Measurements from ENCODE around the gene USP24. TPM values are rescaled to one million over a fixed set of nuclear protein-coding genes. Genes with fewer than 3 reads are reported as not detected.
A peak's percentile ranks its signal among the peaks of the same experiment; 100 is the strongest.

Gene USP24, protein sequence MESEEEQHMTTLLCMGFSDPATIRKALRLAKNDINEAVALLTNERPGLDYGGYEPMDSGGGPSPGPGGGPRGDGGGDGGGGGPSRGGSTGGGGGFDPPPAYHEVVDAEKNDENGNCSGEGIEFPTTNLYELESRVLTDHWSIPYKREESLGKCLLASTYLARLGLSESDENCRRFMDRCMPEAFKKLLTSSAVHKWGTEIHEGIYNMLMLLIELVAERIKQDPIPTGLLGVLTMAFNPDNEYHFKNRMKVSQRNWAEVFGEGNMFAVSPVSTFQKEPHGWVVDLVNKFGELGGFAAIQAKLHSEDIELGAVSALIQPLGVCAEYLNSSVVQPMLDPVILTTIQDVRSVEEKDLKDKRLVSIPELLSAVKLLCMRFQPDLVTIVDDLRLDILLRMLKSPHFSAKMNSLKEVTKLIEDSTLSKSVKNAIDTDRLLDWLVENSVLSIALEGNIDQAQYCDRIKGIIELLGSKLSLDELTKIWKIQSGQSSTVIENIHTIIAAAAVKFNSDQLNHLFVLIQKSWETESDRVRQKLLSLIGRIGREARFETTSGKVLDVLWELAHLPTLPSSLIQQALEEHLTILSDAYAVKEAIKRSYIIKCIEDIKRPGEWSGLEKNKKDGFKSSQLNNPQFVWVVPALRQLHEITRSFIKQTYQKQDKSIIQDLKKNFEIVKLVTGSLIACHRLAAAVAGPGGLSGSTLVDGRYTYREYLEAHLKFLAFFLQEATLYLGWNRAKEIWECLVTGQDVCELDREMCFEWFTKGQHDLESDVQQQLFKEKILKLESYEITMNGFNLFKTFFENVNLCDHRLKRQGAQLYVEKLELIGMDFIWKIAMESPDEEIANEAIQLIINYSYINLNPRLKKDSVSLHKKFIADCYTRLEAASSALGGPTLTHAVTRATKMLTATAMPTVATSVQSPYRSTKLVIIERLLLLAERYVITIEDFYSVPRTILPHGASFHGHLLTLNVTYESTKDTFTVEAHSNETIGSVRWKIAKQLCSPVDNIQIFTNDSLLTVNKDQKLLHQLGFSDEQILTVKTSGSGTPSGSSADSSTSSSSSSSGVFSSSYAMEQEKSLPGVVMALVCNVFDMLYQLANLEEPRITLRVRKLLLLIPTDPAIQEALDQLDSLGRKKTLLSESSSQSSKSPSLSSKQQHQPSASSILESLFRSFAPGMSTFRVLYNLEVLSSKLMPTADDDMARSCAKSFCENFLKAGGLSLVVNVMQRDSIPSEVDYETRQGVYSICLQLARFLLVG (N-terminal part only)
- total RNA-seq: 10 to 100 TPM; 33.5 to 35.2 TPM
- long read RNA-seq, partial matches to known transcripts: 7 of 10 reads
- long read RNA-seq, other reads (novel, unspliced or antisense): 3 of 10 reads

DNA sequence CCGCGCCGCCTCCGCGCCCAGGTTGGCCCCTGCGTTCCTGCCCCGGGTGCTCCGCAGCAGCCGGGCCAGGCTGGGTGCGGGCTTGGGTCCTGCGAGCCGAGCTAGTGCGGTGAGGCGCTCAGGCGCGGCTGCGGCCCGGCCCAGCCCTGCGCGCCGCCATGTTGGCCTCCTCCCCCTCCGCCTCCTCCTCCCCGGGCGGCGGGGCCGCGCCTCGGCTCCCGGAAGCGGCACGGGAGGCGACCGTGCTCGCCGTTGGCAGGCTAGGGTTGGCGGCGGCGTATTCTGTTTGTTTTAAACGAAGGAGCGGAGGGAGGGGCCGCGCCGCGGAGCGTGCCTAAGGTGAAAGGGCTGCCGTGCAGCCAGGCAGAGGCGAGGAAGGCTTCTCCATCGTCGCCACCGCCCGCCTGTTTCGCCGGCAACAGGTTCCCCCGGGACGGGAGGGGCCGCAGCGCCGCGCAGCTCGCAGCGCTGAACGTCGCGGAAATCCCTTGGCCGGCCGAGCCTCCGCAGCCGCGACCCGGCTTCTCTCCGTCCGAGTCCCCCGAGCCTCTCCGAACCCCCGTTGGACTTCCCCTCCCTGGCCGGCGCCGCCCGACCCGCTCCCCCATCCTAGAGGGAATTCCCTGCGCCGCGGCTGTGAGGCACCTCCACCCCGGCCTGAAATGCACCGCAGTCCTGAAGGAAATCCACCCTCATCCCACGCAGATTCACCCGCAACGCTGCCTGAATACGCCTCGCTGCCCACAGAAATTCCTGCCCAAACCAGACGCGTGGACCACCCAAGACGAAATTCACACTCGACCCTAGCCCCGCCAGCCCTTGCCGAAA is at the start of gene USP24:
USP24 (minus strand) TSS at position 171 of the 828 bp plus-strand sequence. CDS start 251 bp downstream, outside the sequence.
- DNase-seq: peak; percentile 87 to 93
- intact Hi-C loops (cut with DNase I, micrococcal nuclease): no loop called here
- ATAC-seq: peak; percentile 90

DNA sequence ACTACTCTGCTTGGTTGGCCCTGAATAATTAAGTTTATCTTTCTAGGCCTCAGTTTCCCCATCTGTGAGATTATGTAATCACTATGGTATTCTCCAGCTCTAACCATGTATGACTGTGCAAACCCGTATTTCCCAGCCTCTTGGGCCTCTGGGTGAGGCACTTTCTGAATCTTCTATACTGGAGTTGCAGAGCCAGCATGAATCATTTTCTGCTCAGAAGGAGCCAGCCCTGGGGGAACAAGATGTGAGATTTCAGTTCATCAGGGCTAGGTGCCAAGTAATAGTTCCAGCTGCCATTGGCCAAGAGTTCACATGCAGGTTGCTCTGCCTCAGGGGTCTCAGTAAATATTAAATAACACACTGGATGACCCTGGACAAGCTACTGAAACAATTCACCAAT is 47.7 kb upstream of the USP24 start:
- intact Hi-C loops (cut with DNase I, micrococcal nuclease): no loop called here
- ATAC-seq: no peak
- no peak for DNase-seq

DNA sequence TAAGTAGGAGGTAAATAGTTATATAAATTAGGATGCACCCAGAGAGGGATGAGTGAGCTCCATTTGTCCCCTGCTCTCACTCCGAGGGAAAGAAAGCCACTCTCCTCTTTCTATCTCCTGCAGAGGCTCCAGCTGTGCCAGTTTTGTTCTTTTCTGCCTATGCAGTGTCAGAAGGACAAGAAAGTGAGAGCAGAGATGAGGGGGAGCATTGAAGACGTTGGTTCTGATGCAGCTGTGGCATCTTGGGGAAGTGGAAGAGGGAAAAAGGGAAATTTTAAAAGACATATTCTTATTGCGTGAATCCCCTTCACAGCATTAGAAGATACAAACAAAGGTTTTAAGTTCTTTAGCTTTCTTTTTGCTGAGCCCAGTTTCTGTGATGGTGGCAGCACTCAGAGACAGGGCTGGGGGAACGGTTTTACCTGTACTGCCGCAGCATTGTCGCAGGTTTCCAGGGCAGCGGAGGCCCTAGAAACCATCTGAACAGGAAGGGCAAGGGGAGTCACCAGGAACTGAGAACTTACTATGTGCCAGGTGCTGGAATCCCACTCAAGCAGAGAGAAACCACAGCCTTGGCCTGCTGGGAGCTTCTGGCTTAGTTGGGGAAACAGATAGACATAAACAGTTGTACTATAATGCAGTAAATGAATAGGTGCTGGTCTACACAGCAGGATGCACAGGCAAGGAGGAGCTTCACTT is 44.9 kb upstream of the USP24 start:
- ATAC-seq (no peak), DNase-seq (no peak)

DNA sequence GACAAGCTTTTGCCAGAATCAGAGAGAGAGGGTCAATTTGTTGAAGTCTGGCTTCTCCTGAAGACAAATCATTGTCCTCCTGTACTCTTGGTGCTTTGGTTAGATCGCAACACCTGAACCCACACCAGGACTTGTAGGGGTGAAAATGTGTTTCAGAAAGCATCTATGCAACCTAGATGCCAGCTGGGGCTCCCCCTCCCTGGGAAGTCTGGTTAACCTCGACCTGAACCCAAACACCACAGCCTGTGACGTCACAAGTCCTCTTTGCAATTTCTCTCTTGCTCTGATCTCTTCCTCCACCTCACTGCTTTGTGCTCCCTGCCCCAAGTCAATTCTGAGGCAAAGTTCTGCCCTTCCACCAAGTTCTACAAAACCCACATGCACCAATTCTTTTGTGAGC is 42.8 kb upstream of the USP24 start:
- intact Hi-C loops (cut with DNase I, micrococcal nuclease): no loop called here
- DNase-seq (peak in 1 of 2 donors; percentile 41), ATAC-seq (no peak)

More for the DNA sequence above, 44.9 kb upstream of the USP24 start:
- intact Hi-C loops (cut with DNase I, micrococcal nuclease): no loop called here

DNA sequence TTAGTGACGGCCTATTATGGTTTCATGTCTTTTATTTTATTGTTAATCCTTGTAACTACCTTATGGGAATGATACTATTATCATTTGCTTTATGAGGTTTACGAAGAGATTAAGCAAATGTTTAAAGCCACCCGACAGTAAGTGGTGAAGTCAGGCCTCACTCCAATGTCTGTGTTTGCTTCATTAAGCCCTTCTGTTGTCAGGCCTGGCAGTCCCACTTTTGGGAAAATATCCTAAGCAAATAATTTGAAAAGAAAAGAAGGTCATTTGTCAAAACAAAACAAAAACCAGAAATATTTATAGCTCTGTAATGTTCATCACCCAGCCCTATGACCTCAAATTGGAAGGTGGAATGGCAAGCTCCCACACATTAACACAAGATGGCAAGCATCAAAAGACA is 40.7 kb upstream of the USP24 start:
- ATAC-seq (no peak), DNase-seq (no peak)
- intact Hi-C loops (cut with DNase I, micrococcal nuclease): no loop called here

DNA sequence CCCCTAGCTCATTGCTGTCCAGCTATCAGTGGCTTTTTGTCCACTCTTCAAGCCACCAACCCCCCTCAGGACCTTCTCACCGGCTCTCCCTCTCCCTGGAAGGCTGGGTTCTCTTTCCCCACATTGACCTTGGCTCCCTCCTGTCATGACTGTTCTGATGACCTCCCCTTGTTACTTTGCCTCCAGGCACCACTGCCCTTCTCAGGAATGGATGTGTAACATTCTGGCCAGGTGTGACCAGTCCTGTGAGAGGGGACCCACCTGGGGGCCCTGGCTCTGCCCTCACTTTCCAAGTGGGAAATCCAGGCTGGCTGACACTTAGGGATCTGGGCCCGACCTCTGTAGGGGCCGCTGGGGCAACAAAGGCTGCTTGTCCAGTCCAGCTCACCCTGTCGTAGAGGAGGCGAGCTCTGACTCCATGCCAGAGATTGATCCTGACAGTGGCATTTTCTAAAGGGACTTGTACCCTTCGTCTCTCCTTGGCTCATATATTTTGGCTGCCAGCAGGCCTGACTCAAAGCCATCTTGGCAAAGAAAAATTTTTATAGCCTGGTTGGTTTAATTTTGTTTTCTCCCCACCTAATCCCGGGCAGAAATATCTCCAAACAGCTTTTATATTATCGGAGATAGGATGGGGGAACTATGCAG is 37.9 kb upstream of the USP24 start:
- DNase-seq: no peak
- no peak for ATAC-seq
- intact Hi-C loops (cut with DNase I, micrococcal nuclease): no loop called here

DNA sequence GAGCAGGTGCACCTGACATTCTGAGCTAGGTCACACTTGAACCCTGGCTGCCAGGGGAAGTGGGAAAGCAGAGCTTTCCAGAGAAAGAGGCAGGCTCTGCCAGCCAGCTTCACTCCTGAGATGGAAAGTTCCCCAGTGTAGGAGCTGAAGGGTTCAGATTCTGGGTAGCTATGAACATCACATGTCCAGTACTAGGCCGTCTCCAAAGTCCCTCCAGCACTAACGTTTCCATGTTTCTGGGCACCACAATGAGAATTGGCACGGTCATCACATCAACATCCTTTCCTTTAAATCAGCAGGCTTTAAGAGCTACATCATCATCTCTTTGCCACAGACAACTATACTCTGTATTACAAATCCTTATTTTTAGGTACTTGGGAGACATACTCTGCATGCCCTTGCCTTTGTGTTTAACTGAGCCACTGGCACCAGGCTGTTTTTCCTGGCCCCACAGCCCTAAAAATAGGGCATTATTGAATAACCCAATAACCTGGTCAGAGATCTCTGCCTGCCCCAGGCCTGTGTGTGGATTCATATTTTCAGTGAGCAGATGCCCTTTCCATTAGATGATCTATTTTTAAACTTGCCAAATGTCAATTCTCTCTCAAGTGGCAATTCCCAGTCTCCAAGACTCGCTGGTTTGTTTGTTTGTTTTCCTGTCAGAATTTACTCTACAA is 35.4 kb upstream of the USP24 start:
- intact Hi-C loops (cut with DNase I, micrococcal nuclease): no loop called here
- ATAC-seq: no peak
- no peak for DNase-seq

DNA sequence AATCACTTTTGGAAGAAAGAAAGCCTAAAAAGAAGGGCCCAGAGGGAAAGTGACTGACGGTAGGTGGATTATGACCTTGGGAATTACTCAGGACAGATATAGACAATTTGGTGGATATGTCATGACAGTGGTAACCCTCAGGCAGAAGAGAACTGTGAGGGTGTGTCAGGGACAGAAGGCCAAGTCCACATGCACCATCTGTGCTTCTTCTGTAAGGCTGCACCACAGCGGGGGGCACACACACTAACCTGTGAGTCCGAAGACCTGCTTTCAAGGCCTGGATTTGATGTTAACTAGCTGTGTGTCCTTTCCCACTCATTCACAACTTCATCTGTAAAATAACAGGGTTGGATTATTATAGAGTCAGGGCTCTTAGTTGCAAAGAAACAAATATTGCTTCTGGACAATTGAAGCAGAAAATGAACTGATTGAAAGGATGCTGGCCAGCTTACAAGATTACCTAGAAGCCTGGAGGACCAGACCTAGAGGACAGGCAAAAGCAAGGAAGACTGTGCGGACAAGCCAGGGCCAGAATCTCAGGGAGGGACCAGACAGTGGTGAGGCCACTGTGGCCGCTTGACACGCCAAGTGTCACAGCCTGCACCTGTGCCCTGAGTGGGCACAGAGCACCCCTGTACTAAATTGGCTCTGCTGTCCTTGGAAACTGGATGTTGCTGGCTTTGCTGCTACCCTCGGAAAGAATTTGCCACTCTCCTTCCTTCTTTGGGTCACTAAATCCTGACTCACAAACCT is 34.7 kb upstream of the USP24 start:
- DNase-seq (no peak), ATAC-seq (no peak)
- intact Hi-C loops (cut with DNase I, micrococcal nuclease): no loop called here

DNA sequence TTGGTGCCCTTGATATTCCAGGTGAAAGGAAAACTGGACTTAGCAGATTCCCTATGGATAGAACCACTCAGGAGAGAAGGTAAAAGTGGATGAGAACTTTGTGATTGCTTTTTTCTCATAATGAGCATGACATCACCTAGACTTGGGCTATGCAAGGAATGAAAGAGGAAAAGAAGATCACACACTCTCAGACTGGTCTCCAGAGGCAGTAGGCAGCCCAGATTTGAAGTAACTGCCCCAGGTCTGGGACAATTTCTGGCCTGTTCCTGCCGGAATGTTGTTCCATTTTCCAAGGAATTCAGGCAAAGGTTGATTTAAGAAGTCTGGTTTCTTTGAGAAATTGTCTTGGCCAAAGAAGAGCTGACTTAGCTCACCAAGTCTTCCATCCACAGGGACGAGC is 31.7 kb upstream of the USP24 start:
- no peak for DNase-seq
- intact Hi-C loops (cut with DNase I, micrococcal nuclease): no loop called here
- ATAC-seq: no peak

DNA sequence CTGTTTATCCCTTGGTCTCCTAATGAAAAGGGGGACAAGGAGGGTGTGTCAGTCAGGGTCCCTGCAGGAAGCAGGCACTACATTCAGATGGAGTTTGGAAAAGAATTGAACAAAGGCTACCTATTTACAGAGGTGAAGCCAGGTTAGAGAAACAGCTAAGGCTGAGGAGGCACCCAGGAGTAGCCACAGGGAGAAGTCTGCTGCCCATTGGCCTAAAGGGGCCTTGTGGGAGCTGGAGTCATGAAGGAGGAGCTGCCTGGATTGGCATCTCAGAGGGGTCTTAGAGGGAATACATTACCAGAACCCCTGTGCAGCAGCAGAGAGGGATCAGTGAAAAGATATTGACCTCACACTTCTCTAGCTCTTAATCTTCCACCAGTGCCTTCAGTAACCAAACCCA is 31.2 kb upstream of the USP24 start:
- ATAC-seq: no peak
- DNase-seq: no peak
- intact Hi-C loops (cut with DNase I, micrococcal nuclease): no loop called here

DNA sequence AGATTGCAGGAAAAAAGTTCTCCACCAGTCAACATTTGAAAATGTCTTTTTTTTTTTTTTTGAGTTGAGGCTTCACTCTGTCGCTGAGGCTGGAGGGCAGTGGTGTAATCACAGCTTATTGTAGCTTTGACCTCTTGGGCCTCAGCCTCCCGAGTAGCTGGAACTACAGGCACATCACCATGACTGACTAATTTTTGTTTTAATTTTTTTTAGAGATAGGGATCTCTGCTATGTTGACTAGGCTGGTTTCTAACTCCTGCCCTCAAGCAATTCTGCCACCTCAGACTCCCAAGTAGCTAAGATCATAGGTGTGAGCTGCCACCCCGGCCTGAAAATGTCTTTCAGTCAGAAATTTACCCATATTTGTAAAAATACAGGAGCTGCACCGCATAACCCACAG is 30.6 kb upstream of the USP24 start:
- DNase-seq: no peak
- intact Hi-C loops (cut with DNase I, micrococcal nuclease): no loop called here
- no peak for ATAC-seq

DNA sequence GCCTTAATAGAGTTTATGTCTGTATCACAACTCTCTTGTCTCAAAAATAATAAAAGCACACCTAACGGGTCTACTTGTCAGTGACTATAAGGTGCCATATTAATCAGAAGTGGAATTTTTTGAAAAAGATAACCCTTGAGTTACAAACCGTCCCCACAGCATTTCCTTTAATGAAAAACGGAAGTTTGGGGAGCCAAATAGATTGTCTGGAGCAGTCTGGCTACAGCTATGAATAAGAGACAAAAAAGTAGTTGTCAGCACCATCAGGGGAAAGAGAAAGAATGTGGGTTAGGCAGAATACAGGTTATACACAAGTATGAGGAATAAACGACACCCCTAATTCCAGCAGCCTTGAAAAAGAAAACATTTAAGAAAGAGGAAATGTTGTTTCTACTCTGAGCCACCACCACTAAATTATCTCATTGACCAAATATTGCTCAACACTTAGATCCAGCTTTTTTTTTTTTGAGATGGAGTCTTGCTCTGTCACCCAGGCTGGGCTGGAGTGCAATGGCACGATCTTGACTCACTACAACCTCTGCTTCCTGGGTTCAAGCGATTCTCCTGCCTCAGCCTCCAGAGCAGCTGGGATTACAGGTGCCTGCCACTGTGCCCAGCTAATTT is 29.4 kb upstream of the USP24 start:
- intact Hi-C loops (cut with DNase I, micrococcal nuclease): no loop called here
- DNase-seq (no peak), ATAC-seq (no peak)

DNA sequence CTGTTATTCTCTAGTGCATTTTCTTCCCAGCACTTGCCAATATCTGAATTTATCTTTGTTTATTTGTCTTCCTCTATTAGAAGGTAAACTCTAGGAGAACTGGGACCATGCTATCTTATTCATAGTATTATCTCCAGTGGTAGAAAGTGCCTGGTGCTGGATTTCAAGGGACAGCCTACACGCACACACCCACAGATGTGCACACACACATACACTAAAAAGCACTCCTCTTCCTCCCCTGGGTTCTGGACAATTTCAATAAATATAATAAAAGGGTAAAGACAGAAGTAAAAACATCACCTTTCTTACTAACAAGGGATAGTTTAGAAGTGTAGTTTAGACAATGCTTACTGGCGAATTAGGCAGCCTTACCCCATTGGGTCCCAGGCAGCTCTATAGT is 28.5 kb upstream of the USP24 start:
- ATAC-seq (no peak), DNase-seq (no peak)
- intact Hi-C loops (cut with DNase I, micrococcal nuclease): no loop called here

DNA sequence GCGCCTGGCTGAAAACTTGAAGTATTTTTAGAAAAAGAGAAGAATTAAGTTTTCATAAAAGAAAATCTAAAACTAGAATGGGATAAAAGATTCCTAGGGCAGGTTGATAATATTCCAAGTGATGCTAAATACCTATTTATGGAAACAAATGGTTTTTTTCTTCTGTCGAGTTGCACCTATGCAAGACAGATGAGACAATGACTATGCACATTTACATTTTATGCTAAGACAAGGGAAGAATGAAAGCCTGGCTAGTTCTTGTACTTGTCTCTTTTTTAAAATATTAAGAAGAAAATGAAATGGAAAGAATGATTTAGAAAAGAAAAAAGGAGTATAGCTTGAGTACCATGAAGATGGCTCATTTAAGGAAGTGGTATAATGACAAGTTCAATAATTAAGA is 24.4 kb upstream of the USP24 start:
- intact Hi-C loops (cut with DNase I, micrococcal nuclease): no loop called here
- ATAC-seq (no peak), DNase-seq (no peak)

DNA sequence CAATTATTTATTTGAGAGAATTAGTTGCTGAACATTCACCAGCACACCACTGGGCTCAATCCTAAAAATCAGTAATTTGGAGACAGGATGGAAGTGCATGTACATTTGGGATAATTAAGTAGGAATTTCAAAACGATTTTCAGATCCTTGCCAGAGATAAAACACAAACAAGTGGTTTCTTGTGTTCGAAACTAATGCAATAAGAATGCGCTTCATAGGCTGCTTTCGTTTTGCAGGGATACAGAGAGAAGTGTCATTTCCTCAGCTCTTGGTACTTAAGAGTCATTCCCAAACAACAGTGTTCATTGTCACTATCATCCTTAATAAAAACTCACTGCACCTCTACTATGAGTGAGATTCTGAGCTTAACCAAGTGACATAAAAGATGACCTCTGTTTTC is 20.6 kb upstream of the USP24 start:
- ATAC-seq (no peak), DNase-seq (no peak)
- intact Hi-C loops (cut with DNase I, micrococcal nuclease): no loop called here

DNA sequence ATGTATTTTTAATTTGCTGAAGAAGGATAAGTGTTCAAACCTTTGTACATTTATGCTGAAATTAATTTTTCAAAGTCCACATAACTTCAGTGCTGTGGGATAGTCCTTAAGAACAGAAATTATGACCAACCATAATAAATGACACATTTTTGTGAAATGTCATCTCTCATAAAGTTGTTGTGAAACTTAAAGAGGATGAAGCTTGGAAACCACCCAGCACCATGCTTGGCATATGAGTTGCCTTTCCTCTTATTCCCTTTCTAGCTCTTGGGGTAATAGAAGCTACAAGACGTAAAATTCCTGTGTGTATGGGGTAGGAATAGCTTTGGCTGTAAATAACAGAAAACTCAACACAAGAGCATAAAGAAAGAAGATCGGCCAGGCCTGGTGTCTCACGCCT is 18.9 kb upstream of the USP24 start:
- ATAC-seq (no peak), DNase-seq (no peak)
- intact Hi-C loops (cut with DNase I, micrococcal nuclease): no loop called here

Data from left colon (tissue), 2 donors.